K562 (cell line): ENCODE data around the gene SEMA3C. TPM values are rescaled to one million over a fixed set of nuclear protein-coding genes. Genes with fewer than 3 reads are reported as not detected.

Source experiments
- ATAC-seq: fragments of 200-7000 bp; cut with Tn5 transposase; 3 replicates; pipeline ENCODE4 v1.9.1; 2020; ENCODE audit warnings: moderate library complexity
- BruUV-seq: library from RNA; stranded (reverse); fragments of 400-500 nt; replicated peaks from 2 replicates; lab custom pipeline; 2021; lab: Mats Ljungman, UMichigan
- CTCF ChIA-PET: fragments of 300-600 bp; formaldehyde crosslinking; extraction: SDS; loops from one replicate; lab custom pipeline; 2021; ENCODE audit warnings: low intra/inter-chr PET ratio; lab: Yijun Ruan, JAX
- POLR2A ChIA-PET: fragments of 300-600, 350-650 bp; sonication (Branson Sonifier 250); formaldehyde crosslinking; extraction: SDS; loops from one replicate; lab custom pipeline; 2021; ENCODE audit warnings: antibody characterized with exemption, inconsistent platforms; lab: Yijun Ruan, JAX
- DNase-seq, 4 experiments: peaks; one replicate each; pipeline versions ENCODE4 v3.0.0 to v3.0.0-alpha.2; 2011 to 2018; ENCODE audit warnings: low spot score in 3 of 4, mixed read lengths in 3 of 4; ENCODE audit errors: extremely low read depth in 1 of 4
- FAIRE-seq: peaks from 2 replicates; lab custom pipeline; 2011; peaks lifted over from hg19 to GRCh38; lab: Jason Lieb, UNC
- H2AFZ ChIP-seq: 2 replicates; pipeline ENCODE4 v1.6.0; 2011; ENCODE audit warnings: low read depth, low read length, control low read depth, inconsistent platforms
- H3K27ac ChIP-seq: fragments of 200-600 bp; 3 replicates; pipeline ENCODE4 v1.8.0; 2011; ENCODE audit warnings: low read depth, mild to moderate bottlenecking, control low read depth, inconsistent platforms, low read length, moderate library complexity, mixed read lengths; ENCODE audit errors: extremely low read depth
- H3K27me3 ChIP-seq, 2 experiments: fragments of 300-600 bp in 1 of 2; 2 replicates in 1 of 2; 3 replicates in 1 of 2; pipeline versions ENCODE4 v1.6.0 to v1.8.0; 2011; ENCODE audit warnings: inconsistent platforms in 2 of 2, low read length in 2 of 2, mild to moderate bottlenecking in 1 of 2, mixed read lengths in 1 of 2, moderate library complexity in 1 of 2; ENCODE audit not compliant: control insufficient read depth in 2 of 2, insufficient read depth in 2 of 2
- H3K36me3 ChIP-seq: fragments of 300-600 bp; 3 replicates; pipeline ENCODE4 v1.8.0; 2011; ENCODE audit warnings: mild to moderate bottlenecking, low read length, inconsistent platforms; ENCODE audit not compliant: control insufficient read depth, insufficient read depth
- H3K4me1 ChIP-seq, 2 experiments: fragments of 200-600 bp in 1 of 2; replicated peaks in 1 of 2; 2 replicates in 1 of 2; 3 replicates in 1 of 2; pipeline versions ENCODE4 v1.5.1 to v1.8.0; 2011; ENCODE audit warnings: inconsistent platforms in 2 of 2, low read length in 2 of 2, mild to moderate bottlenecking in 1 of 2, mixed read lengths in 1 of 2, moderate library complexity in 1 of 2; ENCODE audit not compliant: control insufficient read depth in 2 of 2, insufficient read depth in 2 of 2
- H3K4me2 ChIP-seq: 2 replicates; pipeline ENCODE4 v1.6.1; 2011; ENCODE audit warnings: low read length, control low read depth, inconsistent platforms, mixed read lengths; ENCODE audit not compliant: insufficient read depth
- H3K4me3 ChIP-seq: fragments of 200-600 bp; sonication (generic), shearing (Covaris generic); 2 replicates; pipeline ENCODE4 v1.5.1; 2016; ENCODE audit warnings: control low read depth, inconsistent platforms
- H3K79me2 ChIP-seq: fragments of 200-600 bp; 3 replicates; pipeline ENCODE4 v1.8.0; 2011; ENCODE audit warnings: low read length, inconsistent platforms; ENCODE audit not compliant: control insufficient read depth, insufficient read depth
- H3K9ac ChIP-seq, 2 experiments: 2 replicates each; pipeline versions ENCODE4 v1.6.0 to v1.6.1; 2011; ENCODE audit warnings: low read depth in 2 of 2, low read length in 2 of 2, control low read depth in 1 of 2, inconsistent platforms in 1 of 2, mild to moderate bottlenecking in 1 of 2, mixed read lengths in 1 of 2; ENCODE audit not compliant: insufficient read depth in 1 of 2
- H3K9me1 ChIP-seq: one replicate; pipeline ENCODE4 v1.6.0; 2011; ENCODE audit warnings: inconsistent platforms, mild to moderate bottlenecking, low read length, moderate library complexity; ENCODE audit not compliant: control insufficient read depth, insufficient read depth
- H3K9me3 ChIP-seq: replicated peaks from 2 replicates; pipeline ENCODE4 v1.5.1; 2011; ENCODE audit warnings: low read depth, low read length, inconsistent platforms; ENCODE audit not compliant: control insufficient read depth, insufficient read depth
- H4K20me1 ChIP-seq: replicated peaks from 2 replicates; pipeline ENCODE4 v1.6.1; 2011; ENCODE audit warnings: low read length, inconsistent platforms, mixed read lengths; ENCODE audit not compliant: control insufficient read depth, insufficient read depth
- FOSL1 ChIP-seq: fragments of 200-800 bp; sonication (Bioruptor generic); conservative IDR thresholded peaks from 2 replicates; pipeline ENCODE4 v1.6.1; 2016; ENCODE audit warnings: missing genetic modification characterization, missing compliant biosample characterization
- KLF16 ChIP-seq: IDR thresholded peaks from 2 replicates; pipeline ENCODE4 v1.6.1; 2016; ENCODE audit warnings: antibody characterized with exemption
- NONO ChIP-seq, 2 experiments: fragments of 200-400 bp in 1 of 2; fragments of 450-650 bp in 1 of 2; formaldehyde crosslinking in 1 of 2; IDR thresholded peaks; 2 replicates each; pipeline ENCODE4 v1.6.1; 2017; ENCODE audit warnings: low read depth in 2 of 2, mild to moderate bottlenecking in 2 of 2, moderate library complexity in 2 of 2, low read length in 1 of 2
- RB1 ChIP-seq: fragments of 450-650 bp; IDR thresholded peaks from 2 replicates; pipeline ENCODE4 v1.6.1; 2017; ENCODE audit warnings: low read depth, mild to moderate bottlenecking
- RUNX1 ChIP-seq: sonication (generic); IDR thresholded peaks from 2 replicates; pipeline ENCODE4 v1.6.1; 2016; ENCODE audit warnings: antibody characterized with exemption, low read depth
- ZNF274 ChIP-seq: IDR thresholded peaks from 2 replicates; pipeline ENCODE4 v1.6.1; 2011; ENCODE audit warnings: low read depth, mild to moderate bottlenecking, low read length, moderate library complexity, borderline replicate concordance
- ZNF316 ChIP-seq: fragments of 450-650 bp; IDR thresholded peaks from 2 replicates; pipeline ENCODE4 v1.6.1; 2016
- WGBS: fragments of 100-300 bp; shearing (Covaris generic); methylation state at CpG from one replicate; pipeline ENCODE4 v1.1.6; 2016; ENCODE audit warnings: low coverage, mixed read lengths; ENCODE audit not compliant: insufficient coverage; ENCODE audit errors: missing lambda C conversion rate; 5-methylcytosine and 5-hydroxymethylcytosine counted together
- in situ Hi-C: fragments of 300-500 bp; cut with MboI; formaldehyde crosslinking; loops from 4 replicates; pipeline ENCODE4 v1.15.0; 2018; ENCODE audit warnings: inconsistent platforms, mixed read lengths
- intact Hi-C: fragments of 100-400 bp; cut with micrococcal nuclease; formaldehyde crosslinking; loops from 2 replicates; pipeline ENCODE4 v1.14.2; 2022
- polyA plus RNA-seq, 8 experiments: library from polyadenylated mRNA; depleted of rRNA in 4 of 8; stranded (reverse) in 5 of 8; unstranded in 3 of 8; fragments of >200 nt; fragmentation: Nextera tagmentation in 2 of 8; fragmentation: Illumina TruSeq in 1 of 8; extraction: Ambion mirVana in 2 of 8; extraction: Trizol in 1 of 8; gene quantifications; 2 replicates each; pipeline versions ENCODE4 v1.2.1 to v1.2.3, GENCODE V29; 2011 to 2014; ENCODE audit warnings: inconsistent platforms in 1 of 8, missing spikeins in 1 of 8
- total RNA-seq, 7 experiments: library from RNA; depleted of rRNA in 6 of 7; stranded (reverse); fragments of >200 nt in 6 of 7; fragmentation: Illumina TruSeq in 2 of 7; extraction: Trizol in 2 of 7; gene quantifications; 2 replicates each; pipeline versions ENCODE4 v1.2.1 to v1.2.3, GENCODE V29; 2011 to 2021; ENCODE audit warnings: low replicate concordance in 1 of 7
- TF ChIP-seq, protein P1 (sequence below): IDR thresholded peaks from 2 replicates; pipeline ENCODE4 v1.6.1; 2011; ENCODE audit warnings: borderline replicate concordance, low read depth, mild to moderate bottlenecking, moderate library complexity, low read length; ENCODE audit not compliant: insufficient read depth, poor library complexity, severe bottlenecking
- TF ChIP-seq, protein P2 (sequence below), 2 experiments: IDR thresholded peaks; 2 replicates each; pipeline ENCODE4 v1.6.1; 2012; ENCODE audit warnings: improper control_type of control experiment in 2 of 2, low read depth in 2 of 2, low read length in 2 of 2, borderline replicate concordance in 1 of 2

Gene SEMA3C
- total and polyA plus RNA-seq, 9 of the 15 experiments (the other 6 are each of a cell fraction or from before 2014, with no cell fraction given), result 0.04 to 0.36 (median 0.12) TPM; not detected in 3

DNA sequence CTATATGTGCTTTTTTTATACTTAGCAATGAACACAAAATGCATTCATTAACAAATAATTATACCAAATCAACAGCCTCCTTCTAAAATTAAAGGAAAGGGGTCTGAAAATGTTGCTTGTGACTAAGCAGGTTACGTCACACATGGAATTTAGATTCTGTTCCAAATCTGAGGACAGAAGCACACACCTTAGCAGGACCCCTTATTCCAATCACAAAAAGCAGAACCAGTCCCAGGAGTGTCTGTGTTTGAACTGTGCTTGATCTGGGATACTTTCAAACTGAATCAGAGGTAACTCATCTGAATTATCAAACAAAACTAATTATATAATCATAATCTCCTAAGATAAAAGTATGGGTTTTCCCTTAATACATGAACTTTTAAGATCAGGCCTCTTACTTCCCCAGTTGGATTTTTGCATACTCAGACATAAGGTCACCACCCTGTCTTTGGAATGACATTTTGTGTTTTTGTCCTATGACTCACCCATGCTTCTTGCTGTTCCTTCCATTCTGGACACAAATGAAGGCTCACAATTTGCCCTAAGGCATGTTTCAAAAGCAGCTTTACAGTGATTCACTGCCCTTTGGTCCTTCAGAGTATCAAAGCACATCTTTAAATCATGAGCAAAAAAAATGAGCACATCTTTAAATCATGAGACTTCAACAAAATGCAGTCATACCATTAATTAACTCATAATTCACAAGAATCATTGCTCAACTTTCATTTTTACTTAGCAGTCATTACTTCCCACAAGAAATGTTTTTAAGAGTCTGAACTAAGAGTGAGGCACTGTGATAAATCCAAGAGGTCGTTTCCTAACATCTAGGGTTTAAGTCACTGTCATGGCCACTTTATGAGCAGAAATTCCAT, 35.5 kb downstream of the SEMA3C start:
- H2AFZ ChIP-seq, result no peak overlapping the region
- H3K79me2 ChIP-seq, result no peaks in the 10 kb centered on the region
- ChIA-PET POLR2A (interaction anchor here (0.7 kb wide), 1 partner anchor 816 kb away, joined by 3 read pairs; no protein-coding TSS in a partner anchor), CTCF (no interaction called here)
- in situ Hi-C loops (no loop called here), intact Hi-C loops (no loop called here)
- H3K9me1 ChIP-seq, result no peaks in the 10 kb centered on the region
- no peak for ATAC-seq
- 0 out of 2 replicates have a peak, but pooled peaks have one; percentile 37 for TF ChIP-seq FOSL1
- TF ChIP-seq NONO (IDR thresholded peaks at IDR 0.05; ENCODE audit: low read depth in 2 of 2, low read length in 1 of 2), result no peak
- H4K20me1 ChIP-seq, result no peaks in the 10 kb centered on the region
- no peaks in the 10 kb centered on the region; the same call in 1 of the 2 replicates for H3K9me3 ChIP-seq
- no peak for DNase-seq
- no peak overlapping the region for H3K27ac ChIP-seq
- no peaks in the 10 kb centered on the region for H3K27me3 ChIP-seq
- FAIRE-seq, result no peak
- no peaks in the 10 kb centered on the region for H3K36me3 ChIP-seq
- no peaks in the 10 kb centered on the region for H3K4me1 ChIP-seq
- H3K9ac ChIP-seq, result no peak overlapping the region
- no peak overlapping the region for H3K4me2 ChIP-seq
- 5% methylated on average over 2 of the region's 2 CpGs for WGBS
- no peak overlapping the region for H3K4me3 ChIP-seq
- BruUV-seq, result no TSS peak

DNA sequence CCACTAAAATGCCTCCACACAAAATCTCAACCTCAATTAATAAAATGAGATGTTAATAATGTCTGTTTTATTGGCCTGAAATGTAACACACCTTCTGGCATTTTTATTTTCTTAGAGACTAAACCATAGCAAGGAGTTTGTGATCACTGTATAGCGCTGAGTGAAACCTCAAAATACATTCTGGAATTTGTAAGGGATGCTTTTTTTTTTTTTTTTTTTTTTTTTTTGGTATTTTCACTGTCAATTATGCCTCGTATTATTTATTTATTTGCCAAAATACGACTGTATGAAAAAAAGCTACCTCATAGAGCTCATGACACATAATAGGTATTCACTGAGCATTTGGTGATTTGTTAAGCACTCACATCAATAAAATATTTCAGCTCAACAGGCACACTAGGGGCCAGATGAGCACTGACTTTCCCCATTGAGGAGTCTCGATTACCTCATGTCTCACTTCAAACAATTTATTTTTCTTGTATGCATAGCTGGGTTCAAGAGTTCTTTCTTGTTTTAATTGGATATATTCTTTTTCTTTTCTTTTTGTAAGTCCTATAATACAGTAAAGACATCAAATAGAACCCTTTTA, 36.5 kb downstream of the SEMA3C start:
- Histone ChIP-seq H3K27me3 (no peaks in the 10 kb centered on the region), H4K20me1 (no peaks in the 10 kb centered on the region), H3K4me3 (no peak overlapping the region), H3K79me2 (no peaks in the 10 kb centered on the region), H3K9me3 (no peaks in the 10 kb centered on the region; the same call in 1 of the 2 replicates), H3K9me1 (no peaks in the 10 kb centered on the region), H3K4me2 (no peak overlapping the region), H3K4me1 (no peaks in the 10 kb centered on the region), H3K36me3 (no peaks in the 10 kb centered on the region), H3K27ac (no peak overlapping the region), H3K9ac (no peak overlapping the region), H2AFZ (no peak overlapping the region)
- intact Hi-C loops, result no loop called here
- in situ Hi-C loops, result no loop called here
- DNase-seq (no peak), FAIRE-seq (no peak), ATAC-seq (no peak)
- WGBS, result 4% methylated on average over 4 of the region's 4 CpGs
- CTCF ChIA-PET, result no interaction called here
- BruUV-seq, result no TSS peak
- POLR2A ChIA-PET, result no interaction called here
- TF ChIP-seq RB1, result no peak
- no peak for TF ChIP-seq KLF16
- TF ChIP-seq RUNX1, result no peak
- no peak for TF ChIP-seq ZNF274
- TF ChIP-seq, protein P1, sequence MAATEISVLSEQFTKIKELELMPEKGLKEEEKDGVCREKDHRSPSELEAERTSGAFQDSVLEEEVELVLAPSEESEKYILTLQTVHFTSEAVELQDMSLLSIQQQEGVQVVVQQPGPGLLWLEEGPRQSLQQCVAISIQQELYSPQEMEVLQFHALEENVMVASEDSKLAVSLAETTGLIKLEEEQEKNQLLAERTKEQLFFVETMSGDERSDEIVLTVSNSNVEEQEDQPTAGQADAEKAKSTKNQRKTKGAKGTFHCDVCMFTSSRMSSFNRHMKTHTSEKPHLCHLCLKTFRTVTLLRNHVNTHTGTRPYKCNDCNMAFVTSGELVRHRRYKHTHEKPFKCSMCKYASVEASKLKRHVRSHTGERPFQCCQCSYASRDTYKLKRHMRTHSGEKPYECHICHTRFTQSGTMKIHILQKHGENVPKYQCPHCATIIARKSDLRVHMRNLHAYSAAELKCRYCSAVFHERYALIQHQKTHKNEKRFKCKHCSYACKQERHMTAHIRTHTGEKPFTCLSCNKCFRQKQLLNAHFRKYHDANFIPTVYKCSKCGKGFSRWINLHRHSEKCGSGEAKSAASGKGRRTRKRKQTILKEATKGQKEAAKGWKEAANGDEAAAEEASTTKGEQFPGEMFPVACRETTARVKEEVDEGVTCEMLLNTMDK, result no peak
- TF ChIP-seq, protein P2, sequence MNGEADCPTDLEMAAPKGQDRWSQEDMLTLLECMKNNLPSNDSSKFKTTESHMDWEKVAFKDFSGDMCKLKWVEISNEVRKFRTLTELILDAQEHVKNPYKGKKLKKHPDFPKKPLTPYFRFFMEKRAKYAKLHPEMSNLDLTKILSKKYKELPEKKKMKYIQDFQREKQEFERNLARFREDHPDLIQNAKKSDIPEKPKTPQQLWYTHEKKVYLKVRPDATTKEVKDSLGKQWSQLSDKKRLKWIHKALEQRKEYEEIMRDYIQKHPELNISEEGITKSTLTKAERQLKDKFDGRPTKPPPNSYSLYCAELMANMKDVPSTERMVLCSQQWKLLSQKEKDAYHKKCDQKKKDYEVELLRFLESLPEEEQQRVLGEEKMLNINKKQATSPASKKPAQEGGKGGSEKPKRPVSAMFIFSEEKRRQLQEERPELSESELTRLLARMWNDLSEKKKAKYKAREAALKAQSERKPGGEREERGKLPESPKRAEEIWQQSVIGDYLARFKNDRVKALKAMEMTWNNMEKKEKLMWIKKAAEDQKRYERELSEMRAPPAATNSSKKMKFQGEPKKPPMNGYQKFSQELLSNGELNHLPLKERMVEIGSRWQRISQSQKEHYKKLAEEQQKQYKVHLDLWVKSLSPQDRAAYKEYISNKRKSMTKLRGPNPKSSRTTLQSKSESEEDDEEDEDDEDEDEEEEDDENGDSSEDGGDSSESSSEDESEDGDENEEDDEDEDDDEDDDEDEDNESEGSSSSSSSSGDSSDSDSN (IDR thresholded peaks at IDR 0.05; ENCODE audit: borderline replicate concordance in 1 of 2, low read depth in 2 of 2, low read length in 2 of 2), result no peak
- no peak for TF ChIP-seq ZNF316
